ENCODE data around the gene DAPP1.
"Not testable (repeated sequence)": the region's sequence is repeated elsewhere in the genome, so short reads cannot be mapped to it uniquely, and the experiment has no call there.

The DAPP1 gene

GRCh38 chr4:99816545-99817308, at the start of gene DAPP1:
TSS of gene DAPP1 (plus strand) at chr4:99816827. CDS start at chr4:99816914, 87 bp downstream.
- no peak for DNase-seq (ENCODE audit: low spot score)

GRCh38 chr4:99770842-99771241, 45.8 kb upstream of the DAPP1 start:
- DNase-seq (ENCODE audit: low spot score): not testable (repeated sequence)

- no peak for DNase-seq (ENCODE audit: low spot score)
Observed at GRCh38 chr4:99783940-99784339, 32.7 kb upstream of the DAPP1 start.

- no peak for DNase-seq (ENCODE audit: low spot score)
Observed at GRCh38 chr4:99784842-99785241, 31.8 kb upstream of the DAPP1 start.

- DNase-seq (ENCODE audit: low spot score): no peak
Observed at GRCh38 chr4:99790796-99791617, 25.6 kb upstream of the DAPP1 start.

GRCh38 chr4:99800332-99801004, 16.2 kb upstream of the DAPP1 start:
- DNase-seq (ENCODE audit: low spot score): no peak

- DNase-seq (ENCODE audit: low spot score): no peak
Observed at GRCh38 chr4:99801005-99801699, 15.5 kb upstream of the DAPP1 start.

- no peak for DNase-seq (ENCODE audit: low spot score)
Observed at GRCh38 chr4:99803566-99804101, 13.0 kb upstream of the DAPP1 start.

- no peak for DNase-seq (ENCODE audit: low spot score)
Observed at GRCh38 chr4:99806545-99806944, 10.1 kb upstream of the DAPP1 start.

- no peak for DNase-seq (ENCODE audit: low spot score)
Observed at GRCh38 chr4:99807666-99808065, 9.0 kb upstream of the DAPP1 start.

GRCh38 chr4:99808260-99808857, 8.3 kb upstream of the DAPP1 start:
- DNase-seq (ENCODE audit: low spot score): peak; percentile 61

- DNase-seq (ENCODE audit: low spot score): no peak
Observed at GRCh38 chr4:99809326-99809725, 7.3 kb upstream of the DAPP1 start.

GRCh38 chr4:99810536-99810935, 6.1 kb upstream of the DAPP1 start:
- no peak for DNase-seq (ENCODE audit: low spot score)

- no peak for DNase-seq (ENCODE audit: low spot score)
Observed at GRCh38 chr4:99811117-99811516, 5.5 kb upstream of the DAPP1 start.

GRCh38 chr4:99811850-99812249, 4.8 kb upstream of the DAPP1 start:
- DNase-seq (ENCODE audit: low spot score): peak; percentile 59

- DNase-seq (ENCODE audit: low spot score): no peak
Observed at GRCh38 chr4:99815597-99816011, 1.0 kb upstream of the DAPP1 start.

- no peak for DNase-seq (ENCODE audit: low spot score)
Observed at GRCh38 chr4:99817309-99817890, 773 bp downstream of the DAPP1 start.

GRCh38 chr4:99818661-99819060, 2.0 kb downstream of the DAPP1 start:
- DNase-seq (ENCODE audit: low spot score): no peak

GRCh38 chr4:99821918-99822503, 5.4 kb downstream of the DAPP1 start:
- DNase-seq (ENCODE audit: low spot score): no peak

GRCh38 chr4:99822734-99823133, 6.1 kb downstream of the DAPP1 start:
- DNase-seq (ENCODE audit: low spot score): no peak

Data from hematopoietic multipotent progenitor cell treated with erythropoietin and hydrocortisone succinate and interleukin-3 and kit ligand, for 15 days (in vitro differentiated cells).